ENCODE data around the gene HSPB1.
"Not testable (repeated sequence)": the region's sequence is repeated elsewhere in the genome, so short reads cannot be mapped to it uniquely, and the experiment has no call there.

HSPB1 gene

GRCh38 chr7:76302347-76303201 lies at the start of gene HSPB1:
HSPB1 (plus strand) TSS chr7:76302673; CDS start chr7:76302713, 40 bp downstream.
- peak; percentile 73 for DNase-seq

GRCh38 chr7:76254781-76255180 lies 47.7 kb upstream of the HSPB1 start:
- DNase-seq: no peak

- DNase-seq: no peak
Observed at GRCh38 chr7:76257973-76258372, 44.5 kb upstream of the HSPB1 start.

- DNase-seq: no peak
Observed at GRCh38 chr7:76259124-76260093, 43.1 kb upstream of the HSPB1 start.

- peak; percentile 38 for DNase-seq
Observed at GRCh38 chr7:76260171-76260703, 42.2 kb upstream of the HSPB1 start.

- DNase-seq: no peak
Observed at GRCh38 chr7:76261329-76261728, 41.1 kb upstream of the HSPB1 start.

GRCh38 chr7:76261931-76262330 lies 40.5 kb upstream of the HSPB1 start:
- no peak for DNase-seq

GRCh38 chr7:76262683-76263402 lies 39.6 kb upstream of the HSPB1 start:
- peak; percentile 58 for DNase-seq

- no peak for DNase-seq
Observed at GRCh38 chr7:76265299-76265698, 37.2 kb upstream of the HSPB1 start.

- no peak for DNase-seq
Observed at GRCh38 chr7:76267107-76267893, 35.2 kb upstream of the HSPB1 start.

GRCh38 chr7:76267894-76268183 lies 34.6 kb upstream of the HSPB1 start:
- no peak for DNase-seq

- DNase-seq: no peak
Observed at GRCh38 chr7:76268376-76268775, 34.1 kb upstream of the HSPB1 start.

GRCh38 chr7:76269895-76270294 lies 32.6 kb upstream of the HSPB1 start:
- DNase-seq: no peak

- not testable (repeated sequence) for DNase-seq
Observed at GRCh38 chr7:76271384-76271783, 31.1 kb upstream of the HSPB1 start.

- DNase-seq: no peak
Observed at GRCh38 chr7:76272142-76272541, 30.3 kb upstream of the HSPB1 start.

- no peak for DNase-seq
Observed at GRCh38 chr7:76272851-76273497, 29.5 kb upstream of the HSPB1 start.

- DNase-seq: no peak
Observed at GRCh38 chr7:76273503-76273902, 29.0 kb upstream of the HSPB1 start.

- DNase-seq: no peak
Observed at GRCh38 chr7:76278540-76278939, 23.9 kb upstream of the HSPB1 start.

- no peak for DNase-seq
Observed at GRCh38 chr7:76280408-76280807, 22.1 kb upstream of the HSPB1 start.

- no peak for DNase-seq
Observed at GRCh38 chr7:76281006-76281705, 21.3 kb upstream of the HSPB1 start.

Data from NCI-H2107 (cell line).